Stimulated activated CD4-positive, alpha-beta T cell treated with anti-CD3 and anti-CD28 coated beads, TNF-alpha, amount 100 ng/mL, for 24 hours (primary cell): ENCODE measurements around the gene AVPI1.

Source experiments
- DNase-seq, 3 experiments: peaks; one replicate each; pipeline ENCODE4 v3.0.0-alpha.2; 2020; ENCODE audit warnings: low read depth in 3 of 3

AVPI1 gene, protein sequence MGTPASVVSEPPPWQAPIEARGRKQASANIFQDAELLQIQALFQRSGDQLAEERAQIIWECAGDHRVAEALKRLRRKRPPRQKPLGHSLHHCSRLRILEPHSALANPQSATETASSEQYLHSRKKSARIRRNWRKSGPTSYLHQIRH

GRCh38 chr10:97686962-97687784 is at the start of gene AVPI1:
TSS of gene AVPI1 (minus strand) at chr10:97687241. CDS start at chr10:97679905, 7,336 bp downstream.
- peak; percentile 77 to 95 (median 90) for DNase-seq

- no peak for DNase-seq
Measured at GRCh38 chr10:97736403-97736901, 49.4 kb upstream of the AVPI1 start.

DNA sequence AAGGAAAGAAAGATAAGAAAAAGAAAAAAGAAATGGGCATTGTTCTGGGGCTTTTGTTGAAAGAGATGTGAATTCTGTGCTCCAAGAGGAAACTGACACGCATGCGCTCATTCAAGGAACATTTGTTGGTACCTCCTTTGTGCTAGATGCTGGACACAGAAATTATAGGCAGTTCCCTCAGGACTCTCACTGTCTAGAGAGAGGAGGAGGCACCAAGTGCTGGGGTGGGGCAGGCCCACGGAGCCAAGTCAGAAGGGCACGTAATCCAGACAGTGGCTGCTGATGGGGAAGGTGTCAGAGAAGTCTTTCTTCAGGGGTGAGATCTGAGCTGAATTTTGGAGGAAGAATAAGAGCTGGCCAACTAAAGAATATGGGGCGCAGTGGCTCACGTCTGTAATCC is 47.0 kb upstream of the AVPI1 start:
- no peak for DNase-seq

DNA sequence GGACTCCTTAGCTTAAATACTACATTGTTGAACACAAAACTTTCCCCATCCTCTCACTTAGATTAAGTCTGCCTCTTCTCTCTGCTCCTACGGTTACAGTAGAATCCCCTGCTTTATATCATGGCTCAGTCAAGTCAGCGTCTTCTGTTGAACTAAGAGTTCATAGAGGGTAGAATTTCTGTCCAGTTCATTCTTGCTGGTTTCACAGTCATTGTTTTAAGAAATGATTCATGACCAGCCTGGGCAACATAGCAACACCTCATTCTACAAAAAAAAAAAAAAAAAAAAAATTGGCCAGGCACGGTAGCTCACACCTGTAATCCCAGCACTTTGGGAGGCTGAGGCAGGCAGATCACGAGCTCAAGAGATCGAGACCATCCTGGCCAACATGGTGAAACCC is 46.2 kb upstream of the AVPI1 start:
- DNase-seq = no peak

- DNase-seq = no peak
Measured at GRCh38 chr10:97732052-97732359, 45.0 kb upstream of the AVPI1 start.

DNA sequence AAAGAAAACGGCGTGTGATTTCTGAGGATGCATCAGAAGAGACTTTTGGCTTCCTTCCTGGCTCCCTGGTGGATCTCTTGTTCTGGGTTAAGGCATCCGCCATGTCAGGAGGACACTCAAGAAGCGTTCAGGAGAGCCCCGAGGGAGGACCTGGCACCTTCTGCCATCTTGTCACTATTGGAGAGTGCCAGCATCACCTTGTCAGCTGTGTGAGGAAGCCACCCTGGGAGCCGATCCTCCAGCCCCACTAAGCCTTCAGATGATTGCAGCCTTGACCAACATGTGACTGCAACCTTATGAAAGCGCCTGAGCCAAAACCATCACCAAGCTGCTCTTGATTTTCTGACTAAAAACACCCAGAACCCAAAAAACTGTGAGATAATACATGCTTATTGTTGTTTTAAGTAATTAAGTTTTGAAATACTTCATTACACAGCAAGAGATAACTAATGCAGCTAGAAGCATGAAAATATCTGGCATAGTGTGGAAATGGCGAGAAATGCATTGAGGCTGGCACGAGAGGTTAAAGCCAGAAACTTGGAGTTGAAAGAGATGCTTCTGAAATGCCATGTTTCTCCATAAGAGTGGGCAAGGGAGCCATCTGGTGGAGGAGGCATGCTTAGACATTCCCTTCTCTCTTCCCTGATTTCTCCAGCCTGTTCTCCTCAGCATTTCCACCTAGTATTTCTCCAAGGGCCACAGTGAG is 44.5 kb upstream of the AVPI1 start:
- peak in 2 of 3 experiments; percentile 32 to 34 for DNase-seq

GRCh38 chr10:97729014-97729413 is 42.0 kb upstream of the AVPI1 start:
- no peak for DNase-seq

- no peak for DNase-seq
Measured at GRCh38 chr10:97726636-97727178, 39.7 kb upstream of the AVPI1 start.

- DNase-seq = no peak
Measured at GRCh38 chr10:97724341-97724941, 37.4 kb upstream of the AVPI1 start.

DNA sequence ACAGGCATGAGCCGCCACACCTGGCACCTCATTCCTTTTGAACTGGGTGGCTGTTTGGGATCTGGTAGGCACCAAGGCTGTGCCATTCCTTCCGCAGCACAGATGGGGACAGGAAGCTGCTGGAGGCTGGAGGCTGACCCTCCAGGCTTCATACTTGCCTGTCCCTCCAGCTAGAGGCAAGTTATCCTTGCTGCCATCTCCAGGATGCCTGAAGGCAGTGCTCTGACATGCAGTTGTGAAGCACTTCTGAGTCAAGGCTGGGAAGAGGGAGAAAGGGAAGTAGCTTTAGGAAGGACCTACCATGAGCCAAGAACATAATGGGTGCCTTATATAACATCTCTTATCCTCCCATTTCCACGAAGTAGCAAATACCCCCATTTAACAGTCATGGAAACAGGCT is 36.0 kb upstream of the AVPI1 start:
- DNase-seq = no peak

DNA sequence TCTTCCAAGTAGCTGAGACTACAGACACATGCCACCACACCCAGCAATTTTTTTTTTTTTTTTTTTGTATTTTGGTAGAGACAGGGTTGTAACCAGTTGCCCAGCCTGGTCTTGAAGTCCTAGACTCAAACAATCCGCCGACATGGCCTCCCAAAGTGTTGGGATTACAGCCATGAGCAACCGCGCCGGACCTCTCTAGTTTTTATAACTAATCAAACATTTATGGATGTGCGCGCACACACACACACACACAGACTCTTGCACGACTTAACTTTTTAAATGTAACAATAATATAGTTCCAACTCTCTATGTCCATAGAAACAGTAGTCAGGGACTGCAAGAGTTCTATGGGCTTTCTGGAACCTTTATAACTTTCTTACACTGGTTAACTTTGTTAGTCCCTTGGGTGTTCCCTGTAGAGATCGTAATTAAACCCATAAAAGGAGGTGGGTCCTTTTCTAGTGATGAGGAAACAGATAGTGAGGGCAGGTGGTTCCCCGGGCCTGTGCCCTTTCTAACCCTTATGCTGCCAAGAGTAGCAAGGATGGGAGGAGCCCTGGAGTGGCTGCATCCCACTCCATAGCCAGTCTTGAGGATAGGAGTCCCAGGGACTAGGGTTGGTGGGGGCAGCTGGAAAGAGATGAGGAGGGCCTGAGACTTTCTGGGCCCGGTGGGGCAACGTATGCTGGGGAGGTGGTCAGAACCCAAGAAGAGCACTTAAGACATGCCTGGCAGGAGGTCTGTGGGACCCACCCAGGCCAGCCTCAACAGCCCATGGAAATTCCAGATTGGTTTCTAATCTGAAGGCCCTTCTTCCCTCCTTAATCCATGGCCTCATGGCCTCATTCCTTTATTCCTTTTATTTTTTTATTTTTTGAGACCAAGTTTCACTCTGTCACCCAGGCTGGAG is 35.1 kb upstream of the AVPI1 start:
- DNase-seq = no peak

DNA sequence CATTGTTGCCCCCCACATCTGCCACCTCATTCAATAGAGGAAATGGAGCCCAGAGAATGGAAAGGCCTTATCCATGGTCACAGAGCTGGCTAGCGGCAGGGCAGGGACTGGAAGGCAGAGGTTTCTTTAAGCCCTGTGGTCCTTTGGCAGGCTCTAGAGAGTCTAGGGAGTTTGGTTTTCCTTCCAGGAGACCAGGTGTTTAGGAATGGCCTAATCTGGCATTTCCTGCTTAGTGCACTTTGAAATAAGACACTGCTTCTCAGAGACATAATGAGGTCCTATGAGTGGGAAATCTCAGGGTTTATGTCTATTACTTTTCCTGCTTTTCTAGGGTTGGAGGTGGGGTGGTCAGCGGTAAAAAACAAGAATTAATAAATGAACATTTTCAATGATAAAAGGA is 32.6 kb upstream of the AVPI1 start:
- DNase-seq = no peak

DNA sequence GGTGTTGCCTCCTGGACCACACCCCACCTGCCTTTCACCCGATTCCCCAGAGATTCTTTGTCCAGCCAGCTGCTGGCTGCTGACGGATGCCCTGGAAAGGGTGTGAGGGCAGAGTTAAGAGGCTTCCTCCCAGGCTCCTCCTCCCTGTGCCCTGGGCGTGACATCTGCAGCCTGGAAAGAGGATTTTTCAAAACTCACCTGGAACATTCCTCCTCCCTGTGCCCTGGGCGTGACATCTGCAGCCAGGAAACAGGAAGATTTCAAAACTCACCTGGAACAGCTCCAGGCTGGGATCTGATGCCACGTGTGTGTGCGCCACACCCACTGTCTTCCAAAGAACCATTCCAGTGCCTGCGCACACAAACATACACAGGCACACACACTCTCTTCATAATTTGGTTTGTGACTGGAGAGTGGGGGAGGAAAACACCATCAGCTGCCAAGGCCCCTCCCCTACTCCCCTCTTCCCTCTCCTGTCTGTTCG is 31.7 kb upstream of the AVPI1 start:
- DNase-seq = no peak

DNA sequence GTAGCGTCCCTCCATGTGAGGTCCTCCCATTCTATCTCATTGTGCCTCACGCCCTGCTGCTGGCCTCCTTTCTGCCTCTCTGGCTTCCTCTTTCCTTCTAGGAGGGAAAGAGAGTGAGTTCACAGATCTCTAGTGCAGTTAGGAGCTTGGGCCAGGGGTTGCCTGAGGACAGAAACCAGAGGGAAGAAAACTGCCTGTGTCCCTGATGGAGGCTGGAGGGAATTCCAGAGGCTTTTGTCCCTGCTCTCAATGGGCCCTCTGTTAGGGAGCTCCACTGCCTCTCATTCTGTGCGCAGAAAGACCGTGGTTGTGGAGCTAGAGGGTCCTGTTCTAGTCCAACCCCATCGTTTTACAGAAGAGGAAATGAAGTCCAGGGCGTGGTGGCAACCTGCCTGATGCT is 31.1 kb upstream of the AVPI1 start:
- DNase-seq = no peak

DNA sequence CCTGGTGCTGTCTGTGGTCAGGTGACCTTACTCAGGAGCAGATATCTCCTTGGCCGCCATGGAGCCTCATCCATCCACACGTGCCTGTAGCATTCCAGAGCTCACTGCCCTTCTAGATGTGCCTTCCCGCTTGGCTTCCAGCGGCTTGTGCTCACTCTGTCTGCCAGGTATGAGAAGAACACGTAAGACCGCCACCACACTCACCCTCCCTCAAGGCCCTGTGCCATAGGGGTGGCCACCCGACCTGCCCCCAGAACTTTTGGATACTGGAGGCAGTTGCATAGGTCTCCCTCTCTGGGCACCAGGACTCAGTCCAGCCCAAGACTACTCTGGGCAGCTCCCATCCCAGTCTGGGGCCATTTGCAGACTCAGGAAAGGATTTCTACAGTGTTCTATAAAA is 30.6 kb upstream of the AVPI1 start:
- DNase-seq = no peak

GRCh38 chr10:97715259-97715874 is 28.3 kb upstream of the AVPI1 start:
- no peak for DNase-seq

GRCh38 chr10:97714401-97715258 is 27.6 kb upstream of the AVPI1 start:
- no peak for DNase-seq

- peak in 2 of 3 experiments; percentile 12 to 47 for DNase-seq
Measured at GRCh38 chr10:97713826-97714400, 26.9 kb upstream of the AVPI1 start.

- peak in 1 of 3 experiments; percentile 30 for DNase-seq
Measured at GRCh38 chr10:97713339-97713825, 26.3 kb upstream of the AVPI1 start, which contains the start of gene MARVELD1. TSS of gene MARVELD1 (plus strand) at chr10:97713730. CDS start at chr10:97713877, 147 bp downstream.
